Subcutaneous adipose tissue (tissue), 4 donors: ENCODE results near the gene FBXO42. TPM values are rescaled to one million over a fixed set of nuclear protein-coding genes. Genes with fewer than 3 reads are reported as not detected.

Experiments
- CTCF ChIP-seq: fragments of 450-650 bp; IDR thresholded peaks from one replicate; pipeline ENCODE4 v1.5.1; 2016; ENCODE audit warnings: low read depth, mild to moderate bottlenecking, control low read depth, antibody characterized with exemption, moderate library complexity
- total RNA-seq, 4 donors: library from RNA; depleted of rRNA; stranded (reverse); fragments of >200 nt; gene quantifications; one replicate each; pipeline ENCODE4 v1.1.0, GENCODE V29; 2016

Gene FBXO42
- total RNA-seq, 4 donors from 2014 or later: 21.4 to 26.9 (median 23.6) TPM

GRCh38 chr1:16326833-16327404, 25.4 kb downstream of the FBXO42 start:
- no peak for TF ChIP-seq CTCF

- no peak for TF ChIP-seq CTCF
These were observed 27.8 kb downstream of the FBXO42 start for GRCh38 chr1:16324456-16324890.

- TF ChIP-seq CTCF: no peak
These were observed 31.0 kb downstream of the FBXO42 start for GRCh38 chr1:16321176-16321867.

GRCh38 chr1:16318555-16318954, 33.7 kb downstream of the FBXO42 start:
- no peak for TF ChIP-seq CTCF

- no peak for TF ChIP-seq CTCF
These were observed 36.8 kb downstream of the FBXO42 start for GRCh38 chr1:16315437-16315836.

GRCh38 chr1:16307222-16307621, 45.1 kb downstream of the FBXO42 start:
- no peak for TF ChIP-seq CTCF

- TF ChIP-seq CTCF: no peak
These were observed 49.3 kb downstream of the FBXO42 start for GRCh38 chr1:16302709-16303627.
